Duodenal mucosa (tissue), 2 donors: ENCODE results near the gene SPPL2B.

Experiments used
- H3K27ac ChIP-seq: one replicate; pipeline ENCODE4 v1.7.0; 2013; ENCODE audit warnings: low read depth, low read length
- H3K27me3 ChIP-seq, 2 donors: one replicate each; pipeline ENCODE4 v1.7.0; 2013; ENCODE audit warnings: low read length in 2 of 2, control low read depth in 1 of 2; ENCODE audit not compliant: insufficient read depth in 2 of 2, control insufficient read depth in 1 of 2
- H3K36me3 ChIP-seq, 2 donors: one replicate each; pipeline ENCODE4 v1.7.0; 2013; ENCODE audit warnings: low read length in 2 of 2, control low read depth in 1 of 2; ENCODE audit not compliant: insufficient read depth in 2 of 2, control insufficient read depth in 1 of 2
- H3K4me1 ChIP-seq, 2 donors: one replicate each; pipeline ENCODE4 v1.7.0; 2013; ENCODE audit warnings: low read length in 2 of 2, control low read depth in 1 of 2; ENCODE audit not compliant: insufficient read depth in 2 of 2, control insufficient read depth in 1 of 2
- H3K4me3 ChIP-seq, 2 donors: one replicate each; pipeline ENCODE4 v1.7.0; 2013; ENCODE audit warnings: low read length in 2 of 2, low read depth in 1 of 2
- H3K9ac ChIP-seq, 2 donors: one replicate each; pipeline ENCODE4 v1.7.0; 2013; ENCODE audit warnings: low read length in 2 of 2, low read depth in 1 of 2
- H3K9me3 ChIP-seq, 2 donors: one replicate each; pipeline ENCODE4 v1.7.0; 2013; ENCODE audit warnings: low read length in 2 of 2, control low read depth in 1 of 2; ENCODE audit not compliant: control insufficient read depth in 1 of 2

The SPPL2B gene

GRCh38 chr19:2338055-2338615, 9.7 kb downstream of the SPPL2B start:
- H3K27ac ChIP-seq = no peak overlapping the region
- no peaks in the 10 kb centered on the region for H3K9me3 ChIP-seq
- H3K9ac ChIP-seq = no peak overlapping the region
- H3K4me3 ChIP-seq = no peak overlapping the region
- H3K4me1 ChIP-seq = peaks cover 13% of the 10 kb centered on the region in 2 donors
- no peaks in the 10 kb centered on the region for H3K27me3 ChIP-seq
- H3K36me3 ChIP-seq = peaks cover 0 to 33% of the 10 kb centered on the region in 2 donors

- H3K27ac ChIP-seq = no peak overlapping the region
- H3K27me3 ChIP-seq = no peaks in the 10 kb centered on the region
- H3K4me3 ChIP-seq = no peak overlapping the region
- H3K9me3 ChIP-seq = no peaks in the 10 kb centered on the region
- peaks cover 0 to 33% of the 10 kb centered on the region in 2 donors for H3K36me3 ChIP-seq
- H3K4me1 ChIP-seq = peaks cover 5% of the 10 kb centered on the region in 2 donors
- H3K9ac ChIP-seq = no peak overlapping the region
These were observed 10.5 kb downstream of the SPPL2B start for GRCh38 chr19:2338751-2339643.

DNA sequence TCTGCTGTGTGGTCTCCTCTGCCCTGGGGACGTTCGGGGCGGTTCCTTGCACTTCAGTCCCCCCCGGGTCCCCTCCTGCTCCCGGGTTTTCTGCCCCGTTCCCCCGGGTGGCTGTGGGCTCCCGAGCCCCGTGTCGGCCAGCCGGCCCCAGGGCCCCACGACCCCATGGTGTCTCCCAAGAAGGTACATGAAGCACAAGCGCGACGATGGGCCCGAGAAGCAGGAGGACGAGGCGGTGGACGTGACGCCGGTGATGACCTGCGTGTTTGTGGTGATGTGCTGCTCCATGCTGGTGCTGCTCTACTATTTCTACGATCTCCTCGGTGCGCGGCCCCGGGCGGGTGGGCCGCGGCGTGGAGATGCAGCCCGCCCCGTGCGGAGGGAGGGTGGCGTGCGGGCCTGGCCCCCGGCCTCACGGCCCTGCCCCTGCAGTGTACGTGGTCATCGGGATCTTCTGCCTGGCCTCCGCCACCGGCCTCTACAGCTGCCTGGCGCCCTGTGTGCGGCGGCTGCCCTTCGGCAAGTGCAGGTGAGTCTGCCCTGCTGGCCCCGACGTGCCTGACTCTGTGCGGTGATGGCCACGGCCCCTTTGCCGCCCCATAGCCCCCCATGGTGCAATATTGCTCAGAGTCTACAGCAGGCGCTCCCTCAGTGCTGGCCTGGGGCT, 11.3 kb downstream of the SPPL2B start:
- Histone ChIP-seq H3K27me3 (no peaks in the 10 kb centered on the region), H3K4me1 (no peaks in the 10 kb centered on the region), H3K9ac (no peak overlapping the region), H3K4me3 (no peak overlapping the region), H3K36me3 (peaks cover 4 to 38% of the 10 kb centered on the region in 2 donors), H3K9me3 (no peaks in the 10 kb centered on the region), H3K27ac (no peak overlapping the region)

- Histone ChIP-seq H3K27ac (no peak overlapping the region), H3K4me3 (no peak overlapping the region), H3K4me1 (peaks cover under 1 to 1% of the 10 kb centered on the region in 2 donors), H3K36me3 (peaks cover 4 to 43% of the 10 kb centered on the region in 2 donors), H3K9ac (no peak overlapping the region), H3K9me3 (no peaks in the 10 kb centered on the region), H3K27me3 (no peaks in the 10 kb centered on the region)
These were observed 12.2 kb downstream of the SPPL2B start for GRCh38 chr19:2340496-2341243.

- Histone ChIP-seq H3K9me3 (no peaks in the 10 kb centered on the region), H3K4me3 (no peak overlapping the region), H3K9ac (no peak overlapping the region), H3K36me3 (peaks cover 4 to 37% of the 10 kb centered on the region in 2 donors), H3K27me3 (no peaks in the 10 kb centered on the region), H3K4me1 (peaks cover 2 to 3% of the 10 kb centered on the region in 2 donors), H3K27ac (no peak overlapping the region)
These were observed 12.8 kb downstream of the SPPL2B start for GRCh38 chr19:2341244-2341751.

- no peaks in the 10 kb centered on the region for H3K9me3 ChIP-seq
- H3K4me1 ChIP-seq = peaks cover 2 to 3% of the 10 kb centered on the region in 2 donors
- no peak overlapping the region for H3K4me3 ChIP-seq
- H3K9ac ChIP-seq = no peak overlapping the region
- H3K27me3 ChIP-seq = no peaks in the 10 kb centered on the region
- no peak overlapping the region for H3K27ac ChIP-seq
- H3K36me3 ChIP-seq = peaks cover 4 to 35% of the 10 kb centered on the region in 2 donors
These were observed 13.5 kb downstream of the SPPL2B start for GRCh38 chr19:2341982-2342381.

- Histone ChIP-seq H3K36me3 (peaks cover 4 to 33% of the 10 kb centered on the region in 2 donors), H3K9me3 (no peaks in the 10 kb centered on the region), H3K4me3 (no peak overlapping the region), H3K27me3 (no peaks in the 10 kb centered on the region), H3K27ac (no peak overlapping the region), H3K4me1 (peaks cover 2 to 3% of the 10 kb centered on the region in 2 donors), H3K9ac (no peak overlapping the region)
These were observed 14.3 kb downstream of the SPPL2B start for GRCh38 chr19:2342656-2343288.

DNA sequence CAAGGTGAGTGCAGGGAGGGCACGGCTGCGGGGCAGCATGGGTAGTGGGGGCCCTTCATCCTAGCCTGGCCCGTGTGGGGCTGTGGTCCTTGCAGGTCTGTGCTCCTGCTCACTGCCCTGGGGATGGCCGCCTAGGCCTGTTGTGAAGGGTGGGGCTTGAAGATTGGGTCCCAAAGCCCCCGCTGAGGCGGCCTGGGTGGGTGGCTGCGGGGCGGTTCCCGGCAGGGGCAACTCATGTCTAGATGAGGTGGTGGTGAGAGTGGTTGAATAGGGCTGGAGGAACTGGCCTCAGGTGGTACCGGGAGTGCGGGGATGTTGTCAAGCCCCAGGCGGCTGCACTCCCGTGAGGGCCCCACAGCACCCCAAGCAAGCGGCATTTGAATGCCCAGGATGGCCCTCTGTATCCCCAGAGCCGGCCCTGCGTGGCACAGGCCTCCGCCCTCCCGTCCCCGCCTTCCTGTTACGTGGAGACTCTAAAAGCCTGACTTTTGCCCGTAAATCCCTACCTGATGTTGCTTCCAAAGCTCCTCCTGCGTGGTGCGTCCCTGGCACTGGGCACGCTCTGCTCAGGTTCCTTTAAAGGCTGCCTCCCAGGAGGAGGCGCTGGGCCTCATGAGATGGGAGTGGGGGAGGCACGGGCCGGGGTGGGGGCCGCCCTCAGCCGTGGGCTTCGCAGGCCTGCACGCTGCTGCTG, 15.0 kb downstream of the SPPL2B start:
- no peak overlapping the region for H3K9ac ChIP-seq
- no peak overlapping the region for H3K4me3 ChIP-seq
- H3K27me3 ChIP-seq = no peaks in the 10 kb centered on the region
- H3K27ac ChIP-seq = no peak overlapping the region
- H3K36me3 ChIP-seq = peaks cover 4 to 36% of the 10 kb centered on the region in 2 donors
- no peaks in the 10 kb centered on the region for H3K9me3 ChIP-seq
- H3K4me1 ChIP-seq = peaks cover 2 to 3% of the 10 kb centered on the region in 2 donors

DNA sequence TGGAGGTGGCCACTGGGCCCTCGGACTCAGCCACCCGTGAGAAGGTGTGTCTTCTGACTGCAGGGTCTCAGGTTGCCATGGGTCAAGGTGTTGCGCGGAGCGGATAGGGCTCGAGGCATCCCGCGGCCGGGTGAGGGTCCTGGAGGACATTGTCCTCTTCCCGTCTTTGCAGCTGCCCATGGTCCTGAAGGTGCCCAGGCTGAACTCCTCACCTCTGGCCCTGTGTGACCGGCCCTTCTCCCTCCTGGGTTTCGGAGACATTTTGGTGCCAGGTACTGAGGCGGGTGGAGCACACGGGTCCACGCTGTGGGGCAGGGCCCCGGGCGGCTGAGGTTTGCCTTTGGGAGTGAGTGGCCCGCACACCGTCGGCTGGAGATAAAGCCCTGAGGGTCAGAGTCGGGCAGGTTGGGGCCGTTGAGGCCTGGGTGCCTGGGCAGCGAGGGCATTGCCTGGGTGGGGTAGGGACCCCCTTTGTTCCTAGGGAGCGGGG, 15.9 kb downstream of the SPPL2B start:
- Histone ChIP-seq H3K27ac (no peak overlapping the region), H3K4me3 (no peak overlapping the region), H3K27me3 (no peaks in the 10 kb centered on the region), H3K4me1 (peaks cover 2 to 3% of the 10 kb centered on the region in 2 donors), H3K36me3 (peaks cover 4 to 34% of the 10 kb centered on the region in 2 donors), H3K9me3 (no peaks in the 10 kb centered on the region), H3K9ac (no peak overlapping the region)
